ENCODE measurements around the gene LEAP2. TPM values are rescaled to one million over a fixed set of nuclear protein-coding genes. Genes with fewer than 3 reads are reported as not detected.

LEAP2 gene
- 0.61 TPM for polyA plus RNA-seq (2013, experiment 1 of 2; ENCODE audit: insufficient read length)
- 0.51 TPM for polyA plus RNA-seq (2013, experiment 2 of 2; ENCODE audit: insufficient read length)

DNA sequence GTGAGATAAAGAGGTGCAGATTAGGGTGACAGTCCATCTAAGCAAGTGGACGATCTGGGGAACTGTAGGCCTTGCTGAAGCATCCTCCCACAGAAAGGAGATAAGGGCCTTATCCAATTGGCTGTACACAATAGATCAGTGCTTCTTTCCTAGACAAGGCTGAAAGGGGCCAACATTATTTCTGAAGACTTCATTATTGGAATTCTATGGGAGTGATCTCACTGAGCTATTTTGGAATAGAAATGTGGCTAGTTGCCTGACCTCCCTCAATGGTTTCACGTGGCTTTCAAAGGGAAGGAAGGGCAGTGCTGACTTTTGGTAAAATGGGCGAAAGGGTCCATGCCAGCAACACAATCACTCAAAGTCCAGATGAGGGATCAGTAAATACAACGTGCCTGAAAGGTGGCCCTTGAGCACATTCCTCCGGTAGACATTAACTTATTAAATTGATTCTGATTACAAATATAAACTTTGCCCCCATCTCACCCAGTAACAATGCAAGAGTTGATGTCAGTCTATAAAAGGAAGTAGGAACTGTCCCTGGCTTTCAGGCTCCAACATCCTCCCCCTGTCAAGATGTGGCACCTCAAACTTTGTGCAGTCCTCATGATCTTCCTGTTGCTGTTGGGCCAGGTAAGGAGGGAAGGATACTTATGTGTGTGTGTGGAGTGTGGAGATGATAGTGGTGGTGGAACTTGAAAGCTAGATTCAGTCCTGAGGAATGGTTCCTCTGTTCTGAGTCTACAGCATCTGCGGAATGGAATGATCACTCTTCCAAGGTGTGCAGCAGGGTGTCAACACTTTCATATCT, at the start of gene LEAP2:
TSS of gene LEAP2 (plus strand) at position 550 of the 811 bp plus-strand sequence. CDS start at position 577, 27 bp downstream.
- DNase-seq, result no peak

DNA sequence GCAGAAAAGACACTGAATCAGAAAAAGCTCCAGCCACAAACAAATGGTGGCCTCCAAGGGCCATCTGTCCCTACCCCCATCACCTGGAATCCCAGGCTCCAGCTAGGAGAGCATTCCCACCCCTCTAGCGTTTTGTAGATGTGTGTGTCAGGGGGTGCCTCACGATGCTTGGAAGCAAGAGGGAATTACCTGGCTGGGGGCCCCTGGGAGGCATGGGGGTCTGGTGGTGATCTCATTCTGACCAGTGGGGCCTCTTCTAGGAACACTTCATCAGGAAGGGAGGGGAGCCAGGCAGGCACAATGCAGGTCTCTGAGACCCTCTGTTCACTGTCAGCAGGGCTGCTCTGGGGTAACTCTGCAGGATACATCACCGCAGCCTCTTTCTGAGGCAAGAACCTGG, 49.0 kb upstream of the LEAP2 start:
- DNase-seq, result no peak

- DNase-seq, result no peak
Measured at GRCh38 chr5:132825033-132825833, 48.2 kb upstream of the LEAP2 start.

DNA sequence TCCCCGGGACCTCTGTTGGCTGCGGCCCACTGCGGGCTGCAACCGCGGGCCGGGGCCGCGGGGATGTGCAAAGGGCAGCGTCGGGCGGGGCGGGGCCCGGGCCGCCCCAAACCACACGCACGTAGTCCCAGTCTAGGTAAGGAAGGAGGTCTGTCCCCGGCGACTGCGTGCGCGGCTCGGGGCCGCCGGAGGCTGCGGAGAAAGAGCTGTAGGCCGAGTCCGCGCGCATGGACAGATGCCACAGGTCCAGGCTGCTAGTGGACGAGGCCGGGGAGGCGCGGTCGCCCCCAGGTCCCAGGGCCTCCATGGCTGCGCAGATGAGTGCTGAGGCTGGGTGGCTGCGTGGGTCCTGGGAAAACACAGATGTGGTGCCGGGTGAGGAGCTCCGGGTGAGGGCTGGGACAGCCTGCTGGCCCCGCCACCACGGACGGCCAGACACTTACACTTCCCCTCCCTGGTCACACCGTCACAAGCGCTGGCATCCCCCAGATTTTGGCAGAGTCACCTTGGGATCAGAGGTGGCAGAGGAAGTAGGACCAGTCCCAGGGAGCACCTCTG, 47.6 kb upstream of the LEAP2 start:
- DNase-seq, result no peak

DNA sequence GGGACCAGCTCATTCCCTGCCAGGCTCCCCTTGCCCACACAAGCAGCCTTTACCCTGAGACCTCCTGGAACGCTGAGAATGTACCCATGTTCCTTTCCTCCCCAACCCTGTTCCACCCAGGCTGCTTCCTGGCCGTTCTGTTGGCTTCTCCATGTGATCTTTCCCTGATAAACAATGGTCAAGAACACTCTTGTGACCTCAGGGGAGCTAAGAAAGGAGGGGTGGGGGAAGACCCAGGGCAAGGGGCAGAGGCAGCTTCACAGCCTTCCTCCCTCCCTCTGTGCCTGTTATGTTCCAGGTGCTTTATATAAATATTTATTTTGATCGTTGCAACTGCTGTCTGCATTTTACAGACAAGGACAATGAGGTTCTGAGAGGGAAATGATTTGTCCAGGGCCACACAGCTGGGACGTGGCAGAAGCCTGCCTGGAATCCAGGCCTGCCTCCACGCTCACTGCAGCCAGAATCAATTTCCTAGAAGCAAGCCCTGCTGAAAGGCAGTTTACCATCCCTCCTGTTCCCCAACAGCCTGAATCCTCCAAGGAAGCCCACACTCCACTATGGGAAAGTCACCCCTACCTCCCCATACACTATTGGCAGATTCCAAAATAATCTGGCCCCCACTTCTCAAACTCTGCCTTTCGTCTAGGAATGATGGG, 46.9 kb upstream of the LEAP2 start:
- no peak for DNase-seq

- no peak for DNase-seq
Measured at GRCh38 chr5:132827943-132828673, 45.4 kb upstream of the LEAP2 start.

DNA sequence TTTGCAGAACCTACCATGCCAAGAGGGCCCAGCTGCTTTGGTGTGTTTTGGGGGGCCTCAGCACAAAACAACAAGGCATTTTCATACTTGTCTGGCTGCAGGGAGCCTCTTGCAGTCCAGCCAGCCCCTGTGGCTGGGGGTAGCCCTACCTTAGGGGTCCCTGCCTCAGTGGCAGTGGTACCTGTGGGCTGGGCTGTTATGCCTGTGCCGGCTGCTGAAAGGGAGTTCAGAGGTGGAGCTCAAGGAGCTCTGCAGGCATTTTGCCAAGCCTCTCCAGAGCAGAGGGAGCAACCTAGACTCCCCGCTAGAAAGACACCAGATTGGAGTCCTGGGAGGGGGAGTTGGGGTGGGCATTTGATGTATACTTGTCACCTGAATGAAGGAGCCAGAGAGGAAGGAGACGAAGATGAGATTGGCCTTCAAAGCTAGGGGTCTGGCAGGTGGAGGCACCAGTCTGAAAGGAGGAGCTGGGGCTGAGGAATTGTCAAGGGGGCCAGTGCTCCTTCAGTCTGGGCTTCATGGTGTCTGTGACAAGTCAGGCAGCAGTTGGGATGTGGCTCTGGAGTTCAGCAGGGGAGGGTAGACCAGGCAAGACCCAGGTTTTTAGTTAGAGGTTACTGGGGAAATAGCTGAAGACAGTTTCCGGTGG, 44.5 kb upstream of the LEAP2 start:
- DNase-seq, result no peak

GRCh38 chr5:132829742-132830435, 43.6 kb upstream of the LEAP2 start:
- peak; percentile 62 for DNase-seq

DNA sequence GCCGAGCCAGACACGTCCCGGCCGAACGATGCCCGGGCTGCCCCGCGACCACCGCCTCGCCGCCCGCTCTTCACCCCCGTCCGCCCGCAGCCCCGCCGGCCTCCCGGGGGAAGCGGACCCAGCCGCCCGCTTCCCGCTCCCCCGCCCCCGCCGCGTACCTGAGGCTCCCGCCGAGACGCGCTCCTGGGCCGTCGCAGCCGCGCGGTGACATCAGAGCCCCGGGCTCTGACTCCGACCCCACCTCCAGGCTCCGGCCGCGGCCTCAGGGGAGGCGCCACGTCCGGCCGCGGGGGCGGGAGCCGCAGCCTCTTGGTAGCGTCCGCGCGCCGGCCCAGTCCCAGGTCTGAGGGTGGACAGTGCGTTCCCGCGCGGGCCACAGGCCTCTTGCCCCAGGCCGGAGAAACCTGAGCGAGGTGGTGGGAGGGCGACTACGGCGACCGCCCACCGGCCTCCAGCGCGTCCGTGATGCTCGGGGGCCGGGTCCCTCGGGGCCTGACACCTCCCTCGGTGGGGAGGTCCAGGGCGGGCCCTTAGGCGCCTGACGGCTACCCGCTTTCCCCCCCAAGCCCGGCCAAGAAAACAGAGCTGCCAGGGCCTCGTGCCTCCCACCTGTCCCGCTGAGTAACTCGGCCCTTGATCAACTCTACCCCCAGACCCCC, 42.9 kb upstream of the LEAP2 start, which contains the start of gene SHROOM1:
TSS of gene SHROOM1 (minus strand) at position 212 of the 659 bp plus-strand sequence. CDS start 4,507 bp downstream, outside the sequence.
- no peak for DNase-seq

- DNase-seq, result no peak
Measured at GRCh38 chr5:132831095-132831860, 42.2 kb upstream of the LEAP2 start.

DNA sequence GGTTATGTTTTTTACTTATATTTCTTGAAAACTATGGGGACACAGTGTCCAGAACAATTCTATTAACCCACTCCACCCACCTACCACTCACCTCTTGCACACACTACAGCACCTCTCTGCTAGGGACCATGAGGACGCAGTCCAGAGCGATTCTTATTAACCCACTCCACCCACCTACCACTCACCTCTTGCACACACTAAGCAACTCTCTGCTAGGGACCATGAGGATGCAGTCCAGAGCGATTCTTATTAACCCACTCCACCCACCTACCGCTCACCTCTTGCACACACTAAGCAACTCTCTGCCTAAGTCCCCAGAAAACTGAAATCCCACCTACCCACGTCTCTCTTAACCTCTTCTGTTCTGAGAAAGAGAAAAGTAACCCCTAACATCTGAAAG, 40.9 kb upstream of the LEAP2 start:
- no peak for DNase-seq

- no peak for DNase-seq
Measured at GRCh38 chr5:132834057-132834456, 39.4 kb upstream of the LEAP2 start.

DNA sequence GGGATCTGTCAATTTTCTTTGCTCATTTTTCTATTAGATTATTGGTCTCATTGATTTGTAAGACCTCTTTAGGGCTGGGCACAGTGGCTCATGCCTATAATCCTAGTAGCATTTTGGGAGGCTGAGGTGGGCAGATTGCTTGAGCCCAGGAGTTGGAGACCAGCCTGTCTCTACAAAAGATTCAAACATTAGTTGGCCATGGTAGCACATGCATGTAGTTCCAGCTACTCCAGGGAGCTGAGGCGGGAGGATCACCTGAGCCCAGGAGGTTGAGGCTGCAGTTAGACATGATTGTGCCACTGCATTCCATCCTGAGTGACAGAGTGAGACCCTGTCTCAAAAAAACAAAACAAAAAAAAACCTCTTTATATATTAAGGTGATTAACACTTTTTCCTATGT, 36.6 kb upstream of the LEAP2 start:
- DNase-seq, result no peak

- no peak for DNase-seq
Measured at GRCh38 chr5:132837868-132838267, 35.6 kb upstream of the LEAP2 start.

- DNase-seq, result no peak
Measured at GRCh38 chr5:132838516-132839282, 34.8 kb upstream of the LEAP2 start.

DNA sequence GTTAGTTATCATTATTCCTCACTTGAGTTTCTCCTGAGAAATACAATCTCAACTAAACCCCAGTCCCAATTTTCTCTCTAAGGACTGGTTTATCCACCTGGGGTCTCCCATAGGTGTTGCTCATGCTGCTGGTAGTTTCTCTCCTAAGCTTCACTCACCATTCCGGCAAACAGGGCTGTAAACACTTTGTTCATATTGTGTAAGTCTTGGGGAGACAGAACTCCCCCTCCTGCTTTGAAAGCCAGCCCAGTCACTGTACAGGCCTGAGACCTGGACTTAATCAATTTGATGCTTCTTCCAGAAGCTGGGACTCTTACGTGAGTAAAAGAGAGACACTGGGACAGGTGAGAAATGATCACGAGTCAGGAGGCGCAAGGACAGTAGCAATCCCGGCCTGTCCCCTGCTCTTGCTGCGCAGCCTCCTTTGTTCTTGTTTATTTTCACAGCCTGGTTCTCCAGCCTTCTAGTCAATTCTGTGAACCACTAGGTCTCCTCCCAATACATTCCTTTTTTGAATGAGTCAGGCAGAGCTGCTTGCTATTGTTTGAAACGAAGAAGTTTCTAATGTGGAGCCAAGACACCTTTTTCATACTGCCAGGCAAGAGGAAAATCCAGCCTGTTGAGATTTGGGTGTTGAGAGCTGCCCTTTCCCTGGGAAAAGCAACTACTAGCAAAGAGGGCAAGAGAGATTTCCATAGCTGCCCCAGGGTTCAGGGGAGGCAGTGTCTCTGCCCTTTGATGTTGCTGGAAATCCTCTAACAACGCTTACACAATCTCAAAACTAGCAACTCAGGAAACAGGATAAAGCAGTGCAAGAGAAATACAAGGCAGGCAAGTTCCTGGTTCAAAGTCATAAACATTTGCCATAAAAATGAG, 33.8 kb upstream of the LEAP2 start:
- DNase-seq, result peak; percentile 34

DNA sequence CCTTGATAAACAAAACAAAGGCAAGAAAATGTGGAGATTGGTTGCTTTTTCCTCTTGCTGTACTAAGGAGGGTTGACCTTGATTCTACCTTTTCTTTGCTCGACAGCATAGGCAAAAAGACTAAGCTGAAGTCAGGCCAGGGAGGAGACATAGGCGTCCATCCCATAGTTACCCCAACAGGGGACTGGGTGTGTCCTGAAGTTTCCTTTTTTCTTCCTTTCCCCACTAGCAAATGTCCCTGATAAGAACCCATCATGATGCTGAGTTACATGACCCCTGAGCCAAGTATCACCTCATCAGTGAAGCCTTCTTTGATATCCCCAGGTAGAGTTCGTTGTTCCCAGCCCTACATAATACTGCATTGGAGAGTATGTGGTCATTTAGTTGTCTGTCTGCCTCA, 33.2 kb upstream of the LEAP2 start:
- no peak for DNase-seq
